ENCODE data around the gene ATG16L2.

ATG16L2 gene

GRCh38 chr11:72783144-72783905 lies 30.9 kb upstream of the ATG16L2 start:
- no peak for TF ChIP-seq GATA2 (IDR thresholded peaks at IDR 0.05; ENCODE audit: low read depth, low read length)
- TF ChIP-seq GATA3 (IDR thresholded peaks at IDR 0.05; ENCODE audit: low read depth, low read length): no peak

DNA sequence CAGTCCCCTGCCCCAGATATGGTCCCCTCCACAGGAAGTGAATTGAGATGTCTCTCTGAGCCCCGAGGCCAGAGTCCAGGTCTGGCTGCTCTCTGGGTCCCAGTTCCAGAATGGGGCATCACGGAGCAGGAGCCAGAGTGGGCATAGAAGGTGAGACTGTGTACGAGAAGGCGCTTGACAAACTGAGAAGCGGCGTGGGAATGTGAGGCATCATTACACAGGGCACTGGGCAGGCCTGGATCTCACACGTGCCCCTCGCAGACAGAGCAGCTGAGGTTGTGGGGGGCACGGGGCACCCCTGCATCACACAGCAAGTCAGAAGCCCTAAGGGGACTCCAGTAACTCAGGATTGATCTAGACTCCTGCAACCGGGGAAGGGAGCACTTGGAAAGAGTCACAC lies 29.5 kb upstream of the ATG16L2 start:
- TF ChIP-seq GATA2 (IDR thresholded peaks at IDR 0.05; ENCODE audit: low read depth, low read length) (no peak), GATA3 (IDR thresholded peaks at IDR 0.05; ENCODE audit: low read depth, low read length) (no peak)

- TF ChIP-seq GATA3 (IDR thresholded peaks at IDR 0.05; ENCODE audit: low read depth, low read length) (no peak), GATA2 (IDR thresholded peaks at IDR 0.05; ENCODE audit: low read depth, low read length) (no peak)
Observed at GRCh38 chr11:72786305-72787215, 27.7 kb upstream of the ATG16L2 start.

DNA sequence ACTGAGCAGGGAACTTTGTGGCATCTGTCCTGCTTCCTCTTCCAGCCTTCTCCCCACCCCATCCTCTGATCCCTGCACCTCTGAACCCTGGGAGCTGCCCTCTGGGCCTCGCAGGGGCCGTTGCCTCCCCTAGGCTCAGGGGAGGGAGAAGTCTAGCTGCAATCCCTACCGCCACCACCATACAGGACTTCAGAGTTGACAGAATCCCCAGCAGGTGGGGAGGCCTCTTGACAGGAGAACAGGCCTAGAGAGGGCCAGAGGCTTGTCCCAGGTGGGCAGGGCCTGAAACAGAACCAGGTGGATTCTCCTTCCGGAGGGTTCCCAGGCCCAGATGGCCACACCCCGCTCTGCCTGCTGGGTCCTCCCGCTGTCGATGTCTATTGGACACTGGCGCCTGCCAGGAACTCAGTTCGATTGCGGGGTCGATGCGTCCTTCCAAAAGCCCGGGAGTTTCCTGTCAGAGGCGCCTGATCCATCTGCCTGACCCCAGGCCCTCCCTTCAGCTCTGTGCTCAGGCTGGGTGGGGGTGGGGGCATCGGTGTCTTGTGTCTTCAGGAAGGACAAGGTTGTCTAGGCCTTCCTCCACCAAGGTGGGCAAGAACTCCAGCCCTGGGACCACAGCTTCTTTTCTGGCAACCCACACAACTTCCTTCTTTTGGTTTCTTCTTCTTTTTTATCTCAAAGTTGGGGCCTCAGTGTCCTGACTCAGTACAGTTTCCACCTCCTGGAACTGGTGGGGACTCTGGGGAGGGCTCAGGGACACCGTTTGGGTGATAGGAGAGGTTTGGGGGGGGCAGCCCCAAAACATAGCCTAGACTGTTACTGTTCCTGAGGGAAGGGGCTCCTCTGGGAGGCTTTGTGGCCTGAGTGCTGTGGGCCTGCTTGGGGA lies 26.8 kb upstream of the ATG16L2 start:
- TF ChIP-seq GATA3 (IDR thresholded peaks at IDR 0.05; ENCODE audit: low read depth, low read length): no peak
- TF ChIP-seq GATA2 (IDR thresholded peaks at IDR 0.05; ENCODE audit: low read depth, low read length): no peak

- TF ChIP-seq GATA3 (IDR thresholded peaks at IDR 0.05; ENCODE audit: low read depth, low read length) (no peak), GATA2 (IDR thresholded peaks at IDR 0.05; ENCODE audit: low read depth, low read length) (no peak)
Observed at GRCh38 chr11:72788241-72788640, 26.0 kb upstream of the ATG16L2 start.

DNA sequence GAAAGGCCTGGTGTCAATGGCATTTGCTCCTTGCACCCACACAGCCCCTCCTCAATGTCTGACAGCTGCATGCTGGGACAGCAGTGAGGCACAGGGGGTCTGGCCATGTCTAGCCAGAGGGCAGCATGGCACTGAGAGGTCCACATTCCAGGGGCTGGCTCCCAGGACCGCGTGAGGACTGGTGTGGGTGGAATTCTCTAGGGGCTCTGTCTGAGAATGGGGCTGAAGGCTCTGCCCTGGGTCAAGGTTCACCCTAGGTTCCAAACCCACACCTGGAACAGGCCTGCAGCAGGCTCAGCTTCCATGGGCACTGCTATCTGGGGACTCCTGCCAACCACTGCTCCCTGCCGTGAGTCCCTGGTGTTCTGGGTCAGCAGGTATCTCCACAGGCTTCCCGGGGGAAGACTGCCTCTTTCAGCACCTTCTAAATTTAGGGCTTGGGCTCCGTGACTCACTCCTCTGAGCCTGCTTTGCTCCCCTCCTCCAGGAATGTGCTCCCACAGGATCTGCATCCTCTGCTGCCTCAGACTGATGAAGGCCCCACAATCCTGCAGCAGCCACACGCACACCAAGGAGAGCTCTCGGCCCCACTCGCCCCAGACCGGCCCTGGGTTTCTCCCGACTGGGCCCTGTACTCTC lies 24.6 kb upstream of the ATG16L2 start:
- no peak for TF ChIP-seq GATA3 (IDR thresholded peaks at IDR 0.05; ENCODE audit: low read depth, low read length)
- no peak for TF ChIP-seq GATA2 (IDR thresholded peaks at IDR 0.05; ENCODE audit: low read depth, low read length)

DNA sequence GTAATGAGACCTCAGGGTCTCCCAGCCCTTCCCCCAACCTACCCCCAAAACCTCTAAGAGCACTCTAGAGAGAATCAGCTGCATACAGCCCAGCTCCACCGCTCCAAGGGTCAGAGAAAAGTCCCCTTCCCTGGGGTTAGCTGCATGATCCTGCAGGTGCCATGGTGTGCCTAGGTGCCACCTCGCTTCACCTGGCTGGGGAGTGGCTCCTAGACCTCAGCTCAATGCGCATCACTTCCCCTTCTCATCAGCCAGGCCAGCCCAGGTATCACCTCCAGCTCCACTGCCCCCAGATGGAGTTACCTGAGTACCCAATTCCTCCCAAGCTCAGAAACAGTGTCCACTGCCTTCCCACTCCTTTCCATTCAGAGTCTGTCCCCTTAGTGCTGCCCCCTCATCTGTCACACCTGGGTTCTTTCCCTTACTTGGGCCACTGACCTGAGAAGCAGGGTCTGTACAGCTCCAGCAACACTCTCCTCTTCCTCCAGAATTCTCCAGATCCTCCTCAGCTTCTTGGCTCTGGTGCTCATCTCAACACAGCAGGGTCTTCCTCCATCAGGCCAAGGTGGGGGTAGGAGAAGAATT lies 21.7 kb upstream of the ATG16L2 start:
- no peak for TF ChIP-seq GATA3 (IDR thresholded peaks at IDR 0.05; ENCODE audit: low read depth, low read length)
- no peak for TF ChIP-seq GATA2 (IDR thresholded peaks at IDR 0.05; ENCODE audit: low read depth, low read length)

DNA sequence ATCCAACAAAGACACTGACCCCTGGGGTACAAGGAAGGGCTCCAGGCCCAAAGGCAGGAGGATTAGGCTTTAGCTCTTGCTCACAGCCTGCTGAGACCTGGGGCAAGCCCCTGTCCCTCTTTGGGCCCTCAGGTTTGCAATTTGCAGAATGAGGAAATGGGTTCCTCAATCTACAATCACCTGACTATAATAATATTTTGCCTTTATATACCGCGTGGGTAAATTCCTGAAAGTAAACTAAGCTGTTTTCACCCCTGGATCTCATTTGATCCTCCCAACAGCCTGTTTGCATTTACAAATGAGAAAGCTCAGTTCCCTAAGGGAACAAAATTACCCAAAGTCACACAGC lies 21.2 kb upstream of the ATG16L2 start:
- TF ChIP-seq GATA2 (IDR thresholded peaks at IDR 0.05; ENCODE audit: low read depth, low read length) (no peak), GATA3 (IDR thresholded peaks at IDR 0.05; ENCODE audit: low read depth, low read length) (no peak)

GRCh38 chr11:72793425-72794367 lies 20.5 kb upstream of the ATG16L2 start, which contains the start of gene STARD10:
Gene STARD10 (minus strand): TSS chr11:72794047. CDS start chr11:72781181, 12,866 bp downstream.
- TF ChIP-seq GATA2 (IDR thresholded peaks at IDR 0.05; ENCODE audit: low read depth, low read length) (peak; percentile 25; the same call in 1 of the 2 replicates), GATA3 (IDR thresholded peaks at IDR 0.05; ENCODE audit: low read depth, low read length) (no peak)

GRCh38 chr11:72798361-72798760 lies 15.8 kb upstream of the ATG16L2 start:
- TF ChIP-seq GATA2 (IDR thresholded peaks at IDR 0.05; ENCODE audit: low read depth, low read length) (no peak), GATA3 (IDR thresholded peaks at IDR 0.05; ENCODE audit: low read depth, low read length) (no peak)

GRCh38 chr11:72799441-72799840 lies 14.8 kb upstream of the ATG16L2 start:
- no peak for TF ChIP-seq GATA2 (IDR thresholded peaks at IDR 0.05; ENCODE audit: low read depth, low read length)
- no peak for TF ChIP-seq GATA3 (IDR thresholded peaks at IDR 0.05; ENCODE audit: low read depth, low read length)

DNA sequence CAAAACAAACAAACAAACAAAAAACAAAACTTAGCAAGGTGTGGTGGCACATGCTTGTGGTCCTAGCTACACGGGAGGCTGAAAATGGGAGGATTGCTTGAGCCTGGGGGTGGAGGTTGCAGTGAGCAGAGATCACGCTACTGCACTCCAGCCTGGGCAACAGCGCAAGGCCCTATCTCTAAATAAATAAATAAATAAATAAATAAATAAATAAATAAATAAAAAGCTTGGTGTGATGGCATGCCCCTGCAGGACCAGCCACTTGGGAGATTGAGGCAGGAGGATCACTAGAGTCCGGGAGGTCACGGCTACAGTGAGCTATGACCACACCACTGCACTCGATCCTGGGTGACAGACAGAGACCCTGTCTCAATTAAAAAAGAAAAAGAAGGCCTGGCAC lies 11.4 kb upstream of the ATG16L2 start:
- no peak for TF ChIP-seq GATA2 (IDR thresholded peaks at IDR 0.05; ENCODE audit: low read depth, low read length)
- no peak for TF ChIP-seq GATA3 (IDR thresholded peaks at IDR 0.05; ENCODE audit: low read depth, low read length)

Measured in SH-SY5Y (cell line).